K562 (cell line): Measurements from ENCODE around the gene TRIOBP. TPM values are rescaled to one million over a fixed set of nuclear protein-coding genes. Genes with fewer than 3 reads are reported as not detected.
A peak's percentile ranks its signal among the peaks of the same experiment; 100 is the strongest.

Experiments used
- ATAC-seq: fragments of 200-7000 bp; cut with Tn5 transposase; 3 replicates; pipeline ENCODE4 v1.9.1; 2020; ENCODE audit warnings: moderate library complexity
- BruUV-seq: library from RNA; stranded (reverse); fragments of 400-500 nt; replicated peaks from 2 replicates; lab custom pipeline; 2021; lab: Mats Ljungman, UMichigan
- CTCF ChIA-PET: fragments of 300-600 bp; formaldehyde crosslinking; extraction: SDS; loops from one replicate; lab custom pipeline; 2021; ENCODE audit warnings: low intra/inter-chr PET ratio; lab: Yijun Ruan, JAX
- POLR2A ChIA-PET: fragments of 300-600, 350-650 bp; sonication (Branson Sonifier 250); formaldehyde crosslinking; extraction: SDS; loops from one replicate; lab custom pipeline; 2021; ENCODE audit warnings: antibody characterized with exemption, inconsistent platforms; lab: Yijun Ruan, JAX
- DNase-seq, 4 experiments: peaks; one replicate each; pipeline versions ENCODE4 v3.0.0 to v3.0.0-alpha.2; 2011 to 2018; ENCODE audit warnings: low spot score in 3 of 4, mixed read lengths in 3 of 4; ENCODE audit errors: extremely low read depth in 1 of 4
- FAIRE-seq: peaks from 2 replicates; lab custom pipeline; 2011; peaks lifted over from hg19 to GRCh38; lab: Jason Lieb, UNC
- H2AFZ ChIP-seq: 2 replicates; pipeline ENCODE4 v1.6.0; 2011; ENCODE audit warnings: low read depth, low read length, control low read depth, inconsistent platforms
- H3K27ac ChIP-seq: fragments of 200-600 bp; 3 replicates; pipeline ENCODE4 v1.8.0; 2011; ENCODE audit warnings: low read depth, mild to moderate bottlenecking, control low read depth, inconsistent platforms, low read length, moderate library complexity, mixed read lengths; ENCODE audit errors: extremely low read depth
- H3K27me3 ChIP-seq, 2 experiments: fragments of 300-600 bp in 1 of 2; 2 replicates in 1 of 2; 3 replicates in 1 of 2; pipeline versions ENCODE4 v1.6.0 to v1.8.0; 2011; ENCODE audit warnings: inconsistent platforms in 2 of 2, low read length in 2 of 2, mild to moderate bottlenecking in 1 of 2, mixed read lengths in 1 of 2, moderate library complexity in 1 of 2; ENCODE audit not compliant: control insufficient read depth in 2 of 2, insufficient read depth in 2 of 2
- H3K36me3 ChIP-seq: fragments of 300-600 bp; 3 replicates; pipeline ENCODE4 v1.8.0; 2011; ENCODE audit warnings: mild to moderate bottlenecking, low read length, inconsistent platforms; ENCODE audit not compliant: control insufficient read depth, insufficient read depth
- H3K4me1 ChIP-seq, 2 experiments: fragments of 200-600 bp in 1 of 2; replicated peaks in 1 of 2; 2 replicates in 1 of 2; 3 replicates in 1 of 2; pipeline versions ENCODE4 v1.5.1 to v1.8.0; 2011; ENCODE audit warnings: inconsistent platforms in 2 of 2, low read length in 2 of 2, mild to moderate bottlenecking in 1 of 2, mixed read lengths in 1 of 2, moderate library complexity in 1 of 2; ENCODE audit not compliant: control insufficient read depth in 2 of 2, insufficient read depth in 2 of 2
- H3K4me2 ChIP-seq: 2 replicates; pipeline ENCODE4 v1.6.1; 2011; ENCODE audit warnings: low read length, control low read depth, inconsistent platforms, mixed read lengths; ENCODE audit not compliant: insufficient read depth
- H3K4me3 ChIP-seq: fragments of 200-600 bp; sonication (generic), shearing (Covaris generic); 2 replicates; pipeline ENCODE4 v1.5.1; 2016; ENCODE audit warnings: control low read depth, inconsistent platforms
- H3K79me2 ChIP-seq: fragments of 200-600 bp; 3 replicates; pipeline ENCODE4 v1.8.0; 2011; ENCODE audit warnings: low read length, inconsistent platforms; ENCODE audit not compliant: control insufficient read depth, insufficient read depth
- H3K9ac ChIP-seq, 2 experiments: 2 replicates each; pipeline versions ENCODE4 v1.6.0 to v1.6.1; 2011; ENCODE audit warnings: low read depth in 2 of 2, low read length in 2 of 2, control low read depth in 1 of 2, inconsistent platforms in 1 of 2, mild to moderate bottlenecking in 1 of 2, mixed read lengths in 1 of 2; ENCODE audit not compliant: insufficient read depth in 1 of 2
- H3K9me1 ChIP-seq: one replicate; pipeline ENCODE4 v1.6.0; 2011; ENCODE audit warnings: inconsistent platforms, mild to moderate bottlenecking, low read length, moderate library complexity; ENCODE audit not compliant: control insufficient read depth, insufficient read depth
- H3K9me3 ChIP-seq: replicated peaks from 2 replicates; pipeline ENCODE4 v1.5.1; 2011; ENCODE audit warnings: low read depth, low read length, inconsistent platforms; ENCODE audit not compliant: control insufficient read depth, insufficient read depth
- H4K20me1 ChIP-seq: replicated peaks from 2 replicates; pipeline ENCODE4 v1.6.1; 2011; ENCODE audit warnings: low read length, inconsistent platforms, mixed read lengths; ENCODE audit not compliant: control insufficient read depth, insufficient read depth
- BDP1 ChIP-seq: IDR thresholded peaks from 3 replicates; pipeline ENCODE4 v1.6.1; 2011; ENCODE audit not compliant: insufficient read length, insufficient read depth
- CBX8 ChIP-seq: fragments of 200-600 bp; sonication (generic); IDR thresholded peaks from 2 replicates; pipeline ENCODE4 v1.6.1; 2012; ENCODE audit warnings: borderline replicate concordance, mixed run types, low read depth, mild to moderate bottlenecking, moderate library complexity, mixed read lengths, low read length, control low read depth, inconsistent platforms; ENCODE audit not compliant: poor library complexity, severe bottlenecking; ENCODE audit errors: extremely low read depth
- FOS ChIP-seq: IDR thresholded peaks from 3 replicates; pipeline ENCODE4 v1.6.1; 2011; ENCODE audit not compliant: insufficient read length; ENCODE audit errors: extremely low read depth
- POLR2A ChIP-seq: fragments of 450-650 bp; conservative IDR thresholded peaks from 2 replicates; pipeline ENCODE4 v1.6.1; 2016
- RCOR1 ChIP-seq, 2 experiments: IDR thresholded peaks; 2 replicates each; pipeline ENCODE4 v1.6.1; 2012; ENCODE audit warnings: low read depth in 2 of 2, low read length in 2 of 2, borderline replicate concordance in 1 of 2, improper control_type of control experiment in 1 of 2
- SMC3 ChIP-seq: conservative IDR thresholded peaks from 2 replicates; pipeline ENCODE4 v1.6.1; 2011; ENCODE audit warnings: low read depth, low read length, improper control_type of control experiment; ENCODE audit not compliant: insufficient read depth
- SRF ChIP-seq, 2 experiments: fragments of 250-450, 450-650 bp in 1 of 2; sonication (Bioruptor Pico) in 1 of 2; sonication (generic) in 1 of 2; formaldehyde crosslinking; IDR thresholded peaks; 2 replicates each; pipeline versions ENCODE4 v1.5.0 to v1.5.1; 2020 to 2022; ENCODE audit warnings: mild to moderate bottlenecking in 1 of 2, missing genetic modification reagents in 1 of 2
- TCF7 ChIP-seq: sonication (generic); IDR thresholded peaks from 2 replicates; pipeline ENCODE4 v1.6.1; 2016; ENCODE audit warnings: antibody characterized with exemption, borderline replicate concordance
- TEAD2 ChIP-seq: fragments of 450-650 bp; IDR thresholded peaks from 2 replicates; pipeline ENCODE4 v1.6.1; 2016; ENCODE audit warnings: missing genetic modification characterization, control low read depth, missing compliant biosample characterization
- ZNF212 ChIP-seq: fragments of 450-650 bp; formaldehyde crosslinking; IDR thresholded peaks from 2 replicates; pipeline ENCODE4 v1.4.0; 2020; ENCODE audit warnings: mild to moderate bottlenecking
- ZNF263 ChIP-seq: sonication (generic); formaldehyde crosslinking; IDR thresholded peaks from 2 replicates; pipeline ENCODE4 v1.8.0; 2022; ENCODE audit warnings: mild to moderate bottlenecking, missing genetic modification reagents, borderline replicate concordance
- ZNF586 ChIP-seq: fragments of 450-650 bp; formaldehyde crosslinking; conservative IDR thresholded peaks from 2 replicates; pipeline ENCODE4 v1.4.0; 2020; ENCODE audit warnings: mild to moderate bottlenecking, moderate library complexity
- WGBS: fragments of 100-300 bp; shearing (Covaris generic); methylation state at CpG from one replicate; pipeline ENCODE4 v1.1.6; 2016; ENCODE audit warnings: low coverage, mixed read lengths; ENCODE audit not compliant: insufficient coverage; ENCODE audit errors: missing lambda C conversion rate; 5-methylcytosine and 5-hydroxymethylcytosine counted together
- in situ Hi-C: fragments of 300-500 bp; cut with MboI; formaldehyde crosslinking; loops from 4 replicates; pipeline ENCODE4 v1.15.0; 2018; ENCODE audit warnings: inconsistent platforms, mixed read lengths
- intact Hi-C: fragments of 100-400 bp; cut with micrococcal nuclease; formaldehyde crosslinking; loops from 2 replicates; pipeline ENCODE4 v1.14.2; 2022
- polyA plus RNA-seq, 8 experiments: library from polyadenylated mRNA; depleted of rRNA in 4 of 8; stranded (reverse) in 5 of 8; unstranded in 3 of 8; fragments of >200 nt; fragmentation: Nextera tagmentation in 2 of 8; fragmentation: Illumina TruSeq in 1 of 8; extraction: Ambion mirVana in 2 of 8; extraction: Trizol in 1 of 8; gene quantifications; 2 replicates each; pipeline versions ENCODE4 v1.2.1 to v1.2.3, GENCODE V29; 2011 to 2014; ENCODE audit warnings: inconsistent platforms in 1 of 8, missing spikeins in 1 of 8
- total RNA-seq, 7 experiments: library from RNA; depleted of rRNA in 6 of 7; stranded (reverse); fragments of >200 nt in 6 of 7; fragmentation: Illumina TruSeq in 2 of 7; extraction: Trizol in 2 of 7; gene quantifications; 2 replicates each; pipeline versions ENCODE4 v1.2.1 to v1.2.3, GENCODE V29; 2011 to 2021; ENCODE audit warnings: low replicate concordance in 1 of 7
- TF ChIP-seq, protein P1 (sequence below): sonication (generic); formaldehyde crosslinking; IDR thresholded peaks from 2 replicates; pipeline ENCODE4 v1.8.1; 2023; ENCODE audit warnings: mild to moderate bottlenecking, missing genetic modification reagents, moderate library complexity
- TF ChIP-seq, protein P2 (sequence below): fragments of 250-450 bp; sonication (Bioruptor Pico); IDR thresholded peaks from 2 replicates; pipeline ENCODE4 v1.4.0; 2020; ENCODE audit warnings: borderline replicate concordance
- TF ChIP-seq, protein P3 (sequence below), 2 experiments: fragments of 450-650 bp; IDR thresholded peaks; 2 replicates each; pipeline ENCODE4 v1.6.1; 2016

Gene TRIOBP
- total and polyA plus RNA-seq, 9 of the 15 experiments (the other 6 are each of a cell fraction or from before 2014, with no cell fraction given) = 0.24 to 13.8 (median 5.5) TPM

DNA sequence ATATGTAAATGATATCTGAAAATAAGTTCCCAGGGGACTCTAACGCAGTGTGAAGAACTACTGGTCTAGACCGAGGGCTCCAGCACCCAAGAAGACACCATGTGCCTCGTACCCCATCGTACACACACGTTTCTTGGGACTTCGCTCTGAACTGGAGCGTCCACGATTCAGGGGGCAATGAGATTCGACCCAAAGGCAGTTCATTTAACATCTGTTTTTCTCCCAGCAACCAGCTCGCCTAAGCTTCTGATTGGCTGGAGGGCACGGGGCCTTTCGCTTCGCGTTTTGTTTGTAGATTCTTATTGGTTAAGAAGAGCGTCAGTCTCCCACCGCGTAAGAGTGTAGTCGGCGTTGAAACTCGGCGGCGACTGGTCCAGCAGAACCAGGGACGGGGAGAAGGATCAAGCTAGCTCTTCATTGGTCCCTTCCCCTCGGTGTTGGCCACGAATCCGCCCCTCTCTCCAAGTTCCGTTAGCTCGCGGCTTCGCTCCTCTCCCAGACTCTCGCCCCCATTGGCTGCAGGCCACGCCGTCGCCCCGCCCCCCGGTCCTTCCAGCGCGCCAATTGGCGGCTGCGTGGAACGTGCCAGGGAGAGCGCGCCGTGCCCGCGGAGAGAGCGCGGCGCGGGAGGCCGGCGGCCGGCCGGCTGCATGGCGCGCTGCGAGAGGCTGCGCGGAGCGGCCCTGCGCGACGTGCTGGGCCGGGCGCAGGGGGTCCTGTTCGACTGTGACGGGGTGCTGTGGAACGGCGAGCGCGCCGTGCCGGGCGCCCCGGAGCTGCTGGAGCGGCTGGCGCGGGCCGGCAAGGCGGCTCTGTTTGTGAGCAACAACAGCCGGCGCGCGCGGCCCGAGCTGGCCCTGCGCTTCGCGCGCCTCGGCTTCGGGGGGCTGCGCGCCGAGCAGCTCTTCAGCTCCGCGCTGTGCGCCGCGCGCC, 38.4 kb upstream of the TRIOBP start, which contains the start of gene PDXP:
PDXP (plus strand) TSS at position 591 of the 933 bp plus-strand sequence; CDS start at position 651, 60 bp downstream.
- in situ Hi-C loops = no loop called here
- peaks cover 47% of the 10 kb centered on the region for H3K79me2 ChIP-seq
- DNase-seq (peak; percentile 89 to 98 (median 94)), FAIRE-seq (peak; percentile 98), ATAC-seq (peak; percentile 96)
- peak within 1 kb of the TSS; percentile 92 for H3K4me2 ChIP-seq
- H3K4me3 ChIP-seq = peak within 1 kb of the TSS; percentile 63
- H3K9me1 ChIP-seq = peaks cover 4% of the 10 kb centered on the region
- H4K20me1 ChIP-seq = peaks cover 17% of the 10 kb centered on the region
- peak within 1 kb of the TSS; percentile 85 to 97 for H3K9ac ChIP-seq
- CTCF ChIA-PET = no interaction called here
- no peaks in the 10 kb centered on the region for H3K9me3 ChIP-seq
- POLR2A ChIA-PET = interaction anchor here (0.6 to 2.0 kb wide), 14 partner anchors 9 to 1192 kb away, joined by 3 to 14 read pairs (median 3); partner anchors contain the start of genes GGA1 and LGALS1
- peak within 1 kb of the TSS; percentile 89 for H2AFZ ChIP-seq
- H3K36me3 ChIP-seq = peaks cover 33% of the 10 kb centered on the region; the same call in 2 of the 3 replicates
- H3K27ac ChIP-seq = peak within 1 kb of the TSS; percentile 88
- H3K4me1 ChIP-seq = peaks cover 20 to 27% of the 10 kb centered on the region in 2 experiments
- no TSS peak for BruUV-seq
- H3K27me3 ChIP-seq = no peaks in the 10 kb centered on the region
- intact Hi-C loops = no loop called here
- under 1% methylated on average over 60 of the region's 101 CpGs for WGBS
- TF ChIP-seq, protein P1, sequence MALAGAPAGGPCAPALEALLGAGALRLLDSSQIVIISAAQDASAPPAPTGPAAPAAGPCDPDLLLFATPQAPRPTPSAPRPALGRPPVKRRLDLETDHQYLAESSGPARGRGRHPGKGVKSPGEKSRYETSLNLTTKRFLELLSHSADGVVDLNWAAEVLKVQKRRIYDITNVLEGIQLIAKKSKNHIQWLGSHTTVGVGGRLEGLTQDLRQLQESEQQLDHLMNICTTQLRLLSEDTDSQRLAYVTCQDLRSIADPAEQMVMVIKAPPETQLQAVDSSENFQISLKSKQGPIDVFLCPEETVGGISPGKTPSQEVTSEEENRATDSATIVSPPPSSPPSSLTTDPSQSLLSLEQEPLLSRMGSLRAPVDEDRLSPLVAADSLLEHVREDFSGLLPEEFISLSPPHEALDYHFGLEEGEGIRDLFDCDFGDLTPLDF (CRISPR knock-in tag) = no peak
- TF ChIP-seq, protein P2, sequence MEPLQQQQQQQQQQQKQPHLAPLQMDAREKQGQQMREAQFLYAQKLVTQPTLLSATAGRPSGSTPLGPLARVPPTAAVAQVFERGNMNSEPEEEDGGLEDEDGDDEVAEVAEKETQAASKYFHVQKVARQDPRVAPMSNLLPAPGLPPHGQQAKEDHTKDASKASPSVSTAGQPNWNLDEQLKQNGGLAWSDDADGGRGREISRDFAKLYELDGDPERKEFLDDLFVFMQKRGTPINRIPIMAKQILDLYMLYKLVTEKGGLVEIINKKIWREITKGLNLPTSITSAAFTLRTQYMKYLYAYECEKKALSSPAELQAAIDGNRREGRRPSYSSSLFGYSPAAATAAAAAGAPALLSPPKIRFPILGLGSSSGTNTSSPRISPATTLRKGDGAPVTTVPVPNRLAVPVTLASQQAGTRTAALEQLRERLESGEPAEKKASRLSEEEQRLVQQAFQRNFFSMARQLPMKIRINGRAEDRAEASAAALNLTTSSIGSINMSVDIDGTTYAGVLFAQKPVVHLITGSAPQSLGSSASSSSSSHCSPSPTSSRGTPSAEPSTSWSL (CRISPR knock-in tag) = no peak; the same call in 1 of the 2 replicates
- TF ChIP-seq SMC3 (no peak), SRF (CRISPR knock-in tag; IDR thresholded peaks at IDR 0.05) (no peak; a peak in 1 of 4 replicates), ZNF586 (CRISPR knock-in tag) (no peak), CBX8 (no peak), BDP1 (no peak), RCOR1 (IDR thresholded peaks at IDR 0.05; ENCODE audit: borderline replicate concordance in 1 of 2, low read depth in 2 of 2, low read length in 2 of 2) (no peak; a peak in 1 of 4 replicates), ZNF263 (CRISPR knock-in tag) (no peak), POLR2A (peak; percentile 70), ZNF212 (no peak), FOS (peak; percentile 97), TCF7 (no peak), TEAD2 (no peak)
- TF ChIP-seq, protein P3, sequence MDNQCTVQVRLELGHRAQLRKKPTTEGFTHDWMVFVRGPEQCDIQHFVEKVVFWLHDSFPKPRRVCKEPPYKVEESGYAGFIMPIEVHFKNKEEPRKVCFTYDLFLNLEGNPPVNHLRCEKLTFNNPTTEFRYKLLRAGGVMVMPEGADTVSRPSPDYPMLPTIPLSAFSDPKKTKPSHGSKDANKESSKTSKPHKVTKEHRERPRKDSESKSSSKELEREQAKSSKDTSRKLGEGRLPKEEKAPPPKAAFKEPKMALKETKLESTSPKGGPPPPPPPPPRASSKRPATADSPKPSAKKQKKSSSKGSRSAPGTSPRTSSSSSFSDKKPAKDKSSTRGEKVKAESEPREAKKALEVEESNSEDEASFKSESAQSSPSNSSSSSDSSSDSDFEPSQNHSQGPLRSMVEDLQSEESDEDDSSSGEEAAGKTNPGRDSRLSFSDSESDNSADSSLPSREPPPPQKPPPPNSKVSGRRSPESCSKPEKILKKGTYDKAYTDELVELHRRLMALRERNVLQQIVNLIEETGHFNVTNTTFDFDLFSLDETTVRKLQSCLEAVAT (IDR thresholded peaks at IDR 0.05) = peak in 1 of 2 experiments; percentile 55; a peak in 1 of 4 replicates
